GM19238 (cell line): ENCODE results near the gene RALBP1.
A peak's percentile ranks its signal among the peaks of the same experiment; 100 is the strongest.

Experiments
- DNase-seq: peaks from one replicate; pipeline ENCODE4 v3.0.0; 2011; ENCODE audit warnings: low spot score; ENCODE audit not compliant: insufficient read length

Gene RALBP1

DNA sequence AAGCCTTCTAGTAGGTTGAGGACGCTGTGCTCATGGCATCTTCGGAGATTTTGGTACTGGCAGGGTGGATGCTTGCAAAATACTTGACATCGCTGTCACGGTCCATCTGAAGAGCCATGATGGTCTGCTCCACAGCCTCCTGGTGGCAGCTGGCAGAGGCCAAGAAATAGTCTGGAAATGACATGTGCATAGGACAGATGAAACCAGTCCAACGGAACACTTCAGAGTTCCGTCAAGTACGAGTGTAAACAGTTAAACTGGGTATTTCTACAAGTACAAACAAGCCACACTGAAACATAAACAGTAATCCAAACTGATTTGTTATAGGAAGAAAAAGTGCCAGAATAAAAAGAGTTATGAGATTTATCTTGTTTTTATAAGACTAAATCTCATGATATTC lies 72.5 kb downstream of the RALBP1 start:
- no peak for DNase-seq

DNA sequence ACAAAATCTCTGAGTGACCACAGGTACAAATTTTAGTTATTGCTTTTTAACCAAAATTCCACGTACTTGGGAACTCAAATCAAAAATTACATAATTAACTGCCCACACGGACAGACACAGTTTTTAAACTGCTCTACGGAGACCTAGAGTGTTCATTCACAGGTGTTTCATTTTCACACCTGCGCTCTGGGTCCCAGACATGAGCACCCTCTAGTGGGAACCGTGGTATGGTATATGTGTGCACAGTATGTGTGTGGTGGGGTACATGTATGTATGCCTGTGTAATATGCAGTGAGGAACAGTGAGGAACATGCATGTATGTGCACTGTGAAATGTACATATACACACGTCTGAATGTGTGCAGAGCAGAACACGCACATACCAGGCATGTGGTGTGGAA lies 74.1 kb downstream of the RALBP1 start:
- DNase-seq, result no peak

DNA sequence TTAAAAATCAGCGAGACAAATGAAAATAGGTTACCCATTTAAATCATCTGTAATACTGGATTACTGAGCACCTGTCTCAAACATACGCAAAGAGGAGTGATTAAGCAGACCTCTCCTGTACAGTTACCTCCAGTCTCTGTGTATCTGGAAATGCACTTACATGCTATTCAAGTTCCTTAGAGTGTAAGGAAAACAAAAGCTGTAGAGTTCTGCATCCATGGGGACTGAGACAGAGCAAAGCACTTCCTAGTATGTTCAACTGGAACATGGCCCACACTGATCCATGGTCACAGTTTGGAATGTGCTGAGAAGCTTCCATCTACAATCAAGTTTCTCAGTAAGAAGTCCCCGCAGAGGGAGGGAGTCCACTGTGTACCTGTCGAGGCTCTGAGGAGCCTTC lies 75.1 kb downstream of the RALBP1 start:
- DNase-seq, result no peak

DNA sequence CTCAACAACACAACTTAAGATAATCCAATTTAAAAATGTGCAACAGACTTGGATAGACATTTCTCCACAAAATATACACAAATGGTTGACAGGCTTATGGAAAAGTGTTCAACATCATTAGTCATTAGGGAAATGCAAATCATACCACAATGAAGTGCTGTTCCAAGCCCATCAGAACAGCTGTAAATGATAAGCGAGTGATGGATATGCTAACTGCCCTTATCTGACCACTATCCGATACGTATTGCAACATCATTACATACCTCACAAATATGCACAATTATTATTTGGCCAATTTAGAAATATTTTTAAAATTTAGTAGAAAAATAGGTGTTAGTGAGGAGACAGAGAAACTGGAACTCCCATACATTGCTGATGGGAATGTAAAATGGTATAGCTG lies 76.9 kb downstream of the RALBP1 start:
- DNase-seq, result no peak

DNA sequence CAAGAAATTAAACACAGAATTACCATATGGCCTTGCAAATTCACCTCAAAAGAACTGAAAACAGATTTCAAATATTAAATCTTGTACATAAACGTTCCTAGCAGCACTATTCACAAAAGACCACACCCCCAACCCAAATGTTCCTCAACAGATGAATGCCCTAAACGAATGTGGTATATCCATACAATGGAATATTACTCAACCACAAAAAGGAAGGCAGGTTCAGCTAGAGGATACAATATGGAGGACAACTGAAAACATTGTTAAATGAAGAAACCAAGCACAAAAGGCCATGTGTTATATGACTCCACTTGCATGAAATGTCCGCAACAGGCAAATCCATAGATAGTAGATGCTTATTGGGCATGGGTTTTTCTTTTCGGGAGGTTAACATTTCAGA lies 77.3 kb downstream of the RALBP1 start:
- no peak for DNase-seq

DNA sequence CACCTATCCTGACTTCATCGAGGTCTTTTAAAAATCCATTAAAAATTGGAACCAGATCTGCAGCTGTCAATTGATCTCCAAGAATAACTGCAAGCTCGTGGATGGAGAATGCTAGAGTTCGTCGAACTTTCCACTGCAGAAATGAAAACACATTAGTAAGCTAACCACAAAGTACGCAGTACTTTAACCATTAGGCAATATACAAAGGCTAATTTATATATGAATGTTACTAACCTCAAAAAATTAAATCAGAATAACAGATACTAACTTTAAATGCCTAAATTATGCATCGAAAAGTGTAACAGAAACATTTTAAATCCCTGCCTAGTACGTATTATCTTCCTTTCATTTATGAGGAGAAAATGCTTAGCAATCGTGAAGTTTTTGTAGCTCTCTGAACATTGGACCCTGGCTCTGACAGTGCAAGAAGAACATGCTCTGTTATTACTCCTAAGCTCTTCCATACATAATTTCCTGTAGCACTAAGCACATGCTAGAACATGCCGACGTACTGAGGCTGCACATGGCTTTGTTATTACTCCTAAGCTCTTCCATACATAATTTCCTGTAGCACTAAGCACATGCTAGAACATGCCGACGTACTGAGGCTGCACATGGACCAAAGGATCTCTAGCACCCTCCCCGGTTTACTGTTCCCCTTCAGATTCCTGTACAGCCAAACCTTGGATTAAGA lies 82.1 kb downstream of the RALBP1 start:
- no peak for DNase-seq

DNA sequence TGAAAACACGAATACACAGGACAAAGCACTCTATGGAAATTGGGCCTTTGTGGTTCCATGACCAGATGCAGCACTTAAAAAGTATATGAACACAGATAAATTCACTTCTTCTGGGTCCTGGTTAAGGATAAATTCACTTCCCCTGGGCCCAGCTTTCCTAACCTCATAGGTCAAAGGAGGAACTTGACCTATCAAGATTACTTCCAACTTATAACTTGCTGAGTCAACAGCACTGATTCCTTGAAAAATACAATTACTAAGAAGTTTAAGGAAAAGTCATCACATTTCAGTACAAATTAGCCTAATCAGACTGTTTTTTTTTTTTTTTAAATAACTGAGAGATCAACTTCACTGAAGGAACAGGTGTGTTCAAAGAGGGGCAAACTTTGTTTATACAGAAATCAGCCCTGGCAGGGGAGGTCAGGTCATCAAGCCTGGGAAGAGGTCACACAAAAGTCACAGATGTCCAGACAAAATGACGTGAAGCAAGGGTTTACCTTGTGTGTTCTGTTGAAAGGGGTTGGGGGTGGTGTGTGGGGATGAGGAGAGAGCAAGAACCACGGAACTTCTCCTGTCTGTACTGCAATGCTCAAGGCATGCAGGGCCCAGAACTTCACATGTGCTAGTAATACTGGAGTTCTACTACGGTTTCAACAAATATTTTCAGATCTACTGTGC lies 83.2 kb downstream of the RALBP1 start:
- DNase-seq, result no peak

DNA sequence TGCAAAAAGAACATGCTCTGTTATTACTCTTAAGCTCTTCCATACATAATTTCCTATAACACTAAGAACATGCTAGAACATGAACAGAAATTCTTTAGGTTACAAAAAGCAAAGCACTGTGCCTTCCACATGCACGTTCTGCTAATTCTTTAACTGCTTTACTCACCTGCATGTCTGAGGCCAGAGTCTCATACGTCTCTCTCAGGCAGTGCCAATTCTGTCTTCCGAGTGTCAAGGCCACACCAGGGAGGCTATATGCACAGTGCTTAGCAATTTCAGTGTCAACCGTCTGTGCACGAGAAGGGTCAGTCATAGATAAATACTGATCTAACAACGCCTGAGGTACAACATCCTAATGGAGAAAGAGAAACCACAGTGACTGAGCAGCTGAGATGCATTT lies 83.9 kb downstream of the RALBP1 start:
- no peak for DNase-seq

DNA sequence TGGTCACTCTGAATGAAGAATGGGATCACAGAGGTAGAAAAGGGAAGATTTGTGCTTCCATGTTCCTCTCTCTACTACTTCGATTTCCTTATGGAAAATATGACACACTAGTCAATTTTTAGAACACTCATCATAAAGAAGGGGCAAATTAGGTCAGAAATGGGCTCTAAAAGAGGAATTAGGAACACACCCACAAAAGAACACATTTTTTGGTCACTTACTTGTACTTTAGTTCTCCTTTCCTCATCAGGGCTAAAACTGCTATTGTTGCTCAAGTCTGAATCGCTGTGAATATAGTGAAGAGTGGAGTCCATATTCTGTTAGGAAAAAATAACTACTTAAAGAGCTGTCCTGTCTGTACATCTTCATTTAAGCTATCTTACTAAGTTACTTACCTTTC lies 86.4 kb downstream of the RALBP1 start:
- DNase-seq, result no peak

DNA sequence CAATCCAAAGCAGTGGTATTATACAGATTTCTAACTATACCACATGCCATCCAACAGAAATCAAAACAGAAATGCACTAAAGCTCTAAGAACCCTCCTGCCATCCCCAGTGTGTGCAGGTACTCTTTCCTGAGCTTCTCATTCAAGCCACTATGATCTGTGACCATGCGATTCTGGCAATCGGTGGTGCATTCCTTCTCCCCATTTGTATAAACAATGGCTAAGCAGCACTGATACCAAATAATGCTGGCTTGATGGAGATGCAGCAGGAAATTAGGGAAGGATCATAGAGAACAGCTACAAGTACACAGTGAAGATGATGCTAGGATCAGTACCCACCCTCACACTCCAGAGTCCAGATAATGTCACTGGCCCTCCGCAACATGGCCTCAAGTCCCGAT lies 87.3 kb downstream of the RALBP1 start:
- DNase-seq, result no peak

DNA sequence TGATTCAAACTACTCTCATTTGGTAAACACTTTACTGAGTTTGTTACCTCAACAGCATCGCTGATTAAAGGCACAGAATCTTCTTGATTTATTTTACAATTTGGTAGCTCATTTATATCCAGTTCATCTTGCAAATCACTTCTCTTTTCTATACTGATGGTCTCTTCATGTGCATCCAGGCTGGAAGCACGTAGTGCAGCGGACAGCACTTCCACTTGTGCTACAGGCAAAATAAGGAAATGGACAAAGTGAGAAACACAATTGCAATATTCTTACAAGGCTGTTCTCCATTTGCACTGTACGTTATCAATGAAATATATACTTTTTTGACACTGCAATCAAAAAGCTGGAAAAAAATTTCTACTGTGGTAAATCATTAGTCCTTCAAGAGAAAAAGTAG lies 88.0 kb downstream of the RALBP1 start:
- no peak for DNase-seq

DNA sequence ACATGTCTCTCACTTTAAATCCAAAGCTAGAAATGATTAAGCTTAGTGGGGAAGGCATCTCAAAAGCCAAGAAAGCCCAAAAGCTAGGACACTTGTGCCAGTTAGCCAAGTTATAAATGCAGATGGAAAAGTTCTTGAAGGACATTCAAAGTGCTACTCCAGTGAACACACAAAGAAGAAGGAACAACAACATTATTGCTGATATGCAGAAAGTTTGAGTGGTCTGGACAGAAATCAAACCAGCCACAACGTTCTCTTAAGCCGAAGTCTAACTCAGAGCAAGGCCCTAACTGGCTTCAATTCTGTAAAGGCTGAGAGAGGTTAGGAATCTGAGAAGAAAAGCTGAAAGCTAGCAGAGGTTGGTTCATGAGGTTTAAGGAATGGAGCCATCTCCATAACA lies 90.1 kb downstream of the RALBP1 start:
- no peak for DNase-seq

DNA sequence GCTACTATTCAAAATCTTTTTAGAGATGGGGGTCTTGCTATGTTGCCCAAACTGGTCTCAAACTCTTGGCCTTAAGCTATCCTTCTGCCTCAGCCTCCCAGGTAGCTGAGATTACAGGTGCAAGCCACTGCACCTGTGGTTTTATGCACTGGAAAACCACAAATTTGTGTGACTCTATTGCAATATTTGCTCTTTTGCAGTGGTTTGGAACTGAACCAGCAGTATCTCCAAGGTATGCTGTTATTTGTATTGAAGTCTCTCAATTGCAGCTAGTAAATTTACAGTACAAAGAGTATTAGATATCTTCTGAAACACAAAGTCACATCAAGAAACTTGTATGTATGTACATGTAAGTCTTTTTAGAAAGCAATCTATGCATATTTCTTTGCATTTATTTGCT lies 92.9 kb downstream of the RALBP1 start:
- DNase-seq, result no peak

DNA sequence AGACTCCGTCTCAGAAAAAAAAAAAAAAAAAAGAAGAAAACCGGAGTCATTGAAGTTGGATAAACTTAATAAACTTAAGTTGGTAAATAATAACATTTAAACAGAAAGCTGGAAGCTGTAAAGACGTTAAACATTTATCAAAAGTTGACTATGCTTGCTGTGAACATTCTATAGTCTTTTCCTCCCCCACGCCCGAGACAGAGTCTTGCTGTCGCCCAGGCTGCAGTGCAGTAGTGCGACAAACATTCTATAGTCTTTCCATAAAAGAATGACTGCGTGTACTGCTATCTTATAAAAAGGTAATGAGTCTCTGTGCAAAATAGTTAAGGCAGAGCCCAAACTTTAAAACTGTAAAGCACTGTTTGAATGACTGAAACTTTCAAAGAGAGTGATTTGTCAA lies 93.9 kb downstream of the RALBP1 start:
- DNase-seq, result no peak

DNA sequence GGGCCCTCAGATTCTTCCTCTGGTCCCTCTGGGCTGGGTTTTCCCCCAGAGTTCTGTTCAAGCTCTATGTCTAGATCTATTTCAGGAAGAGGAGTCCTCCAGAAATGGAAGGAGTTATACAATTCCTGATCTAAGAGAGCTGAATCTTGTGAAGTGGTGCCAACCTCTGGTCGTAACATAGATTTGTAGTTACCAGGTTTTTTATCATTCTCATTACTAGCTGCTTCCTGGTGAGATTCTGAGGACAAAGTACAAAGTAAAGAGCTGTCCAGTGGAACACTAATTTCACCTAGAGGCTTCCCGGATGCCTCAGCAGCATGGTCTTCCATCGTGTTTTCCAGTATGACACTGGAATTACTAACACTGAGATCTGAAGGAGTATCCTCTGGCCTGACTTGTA lies 94.9 kb downstream of the RALBP1 start:
- DNase-seq, result no peak

DNA sequence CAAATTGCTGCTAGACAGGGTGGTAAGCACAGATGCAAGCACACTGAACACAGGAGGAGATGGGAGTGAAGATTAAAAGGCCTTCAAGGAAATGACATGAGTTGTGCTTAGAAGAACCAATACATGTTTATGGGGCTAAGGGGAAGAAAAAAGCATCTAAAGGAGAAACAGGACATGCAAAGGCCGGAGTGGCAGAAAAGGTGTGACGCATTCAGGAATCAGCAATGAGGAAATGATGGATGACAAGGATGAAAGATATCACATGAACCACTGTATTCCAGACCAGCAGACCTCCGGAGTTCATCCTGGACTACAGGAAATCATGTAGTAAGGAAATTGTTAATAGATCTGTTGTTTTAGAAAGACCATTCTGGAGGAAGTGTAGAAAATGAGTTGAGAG lies 96.2 kb downstream of the RALBP1 start:
- no peak for DNase-seq

DNA sequence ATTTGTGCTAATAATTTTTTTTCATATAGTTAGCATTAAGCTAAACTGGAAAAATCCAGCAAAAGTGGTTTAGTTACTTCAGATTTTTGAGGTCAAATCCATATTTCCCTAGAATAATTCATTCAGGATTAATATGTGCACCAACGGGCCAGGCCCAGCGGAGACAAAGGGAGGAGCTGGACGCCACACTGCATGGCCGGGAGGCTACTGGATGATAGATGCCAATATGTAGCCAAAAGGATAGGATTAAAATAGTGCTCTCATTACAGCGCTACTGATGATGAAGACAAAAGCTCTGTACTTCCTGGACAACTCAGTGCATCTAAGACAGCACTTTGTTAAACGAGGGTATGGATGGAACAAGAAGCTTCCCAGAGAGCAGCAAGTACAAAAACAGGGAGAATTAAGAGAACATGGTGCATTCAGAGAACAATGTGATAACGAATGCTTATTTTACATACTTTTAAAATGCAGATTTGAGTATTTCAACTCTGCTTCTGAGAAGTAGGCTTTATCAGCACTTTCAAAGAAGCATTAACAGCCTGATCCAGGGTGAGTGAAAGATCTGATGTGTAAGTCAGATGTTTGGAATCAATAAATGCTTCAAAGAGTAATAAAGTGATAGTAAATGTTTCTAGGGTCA lies 99.3 kb downstream of the RALBP1 start:
- no peak for DNase-seq

DNA sequence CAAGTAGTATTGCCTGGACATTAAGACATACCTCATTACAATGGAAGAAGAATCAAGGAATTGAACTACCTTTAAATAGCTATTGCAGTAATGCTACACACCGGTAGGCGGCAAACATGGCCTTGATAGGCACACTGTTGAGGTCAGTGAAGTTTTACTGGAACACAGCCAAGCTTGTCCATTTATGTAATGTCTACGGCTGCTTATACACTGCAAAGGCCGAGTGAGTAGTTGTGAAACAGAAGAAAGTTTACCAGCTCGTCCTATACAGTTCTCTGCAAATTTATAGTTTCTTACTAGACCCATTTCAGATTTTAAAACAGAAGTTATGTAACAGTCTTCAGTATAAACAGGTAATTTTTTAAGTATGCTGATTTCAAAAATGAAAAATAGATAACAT lies 100.2 kb downstream of the RALBP1 start:
- DNase-seq, result peak; percentile 2

DNA sequence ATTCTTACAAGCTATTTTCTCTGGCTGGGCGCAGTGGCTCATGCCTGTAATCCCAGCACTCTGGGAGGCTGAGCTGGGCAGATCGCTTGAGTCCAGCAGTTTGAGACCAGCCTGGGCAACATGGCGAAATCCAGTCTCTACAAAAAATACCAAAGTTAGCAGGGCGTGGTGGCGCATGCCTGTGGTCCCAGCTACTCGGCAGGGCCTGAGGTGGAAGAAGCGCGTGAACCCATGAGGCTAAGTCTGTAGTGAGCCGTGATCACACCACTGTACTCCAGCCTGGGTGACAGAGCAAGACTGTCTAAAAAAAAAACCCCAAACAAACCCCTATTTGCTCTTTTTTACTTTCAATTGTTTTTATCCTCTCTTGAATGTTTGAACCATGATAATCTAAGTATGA lies 102.0 kb downstream of the RALBP1 start:
- no peak for DNase-seq

DNA sequence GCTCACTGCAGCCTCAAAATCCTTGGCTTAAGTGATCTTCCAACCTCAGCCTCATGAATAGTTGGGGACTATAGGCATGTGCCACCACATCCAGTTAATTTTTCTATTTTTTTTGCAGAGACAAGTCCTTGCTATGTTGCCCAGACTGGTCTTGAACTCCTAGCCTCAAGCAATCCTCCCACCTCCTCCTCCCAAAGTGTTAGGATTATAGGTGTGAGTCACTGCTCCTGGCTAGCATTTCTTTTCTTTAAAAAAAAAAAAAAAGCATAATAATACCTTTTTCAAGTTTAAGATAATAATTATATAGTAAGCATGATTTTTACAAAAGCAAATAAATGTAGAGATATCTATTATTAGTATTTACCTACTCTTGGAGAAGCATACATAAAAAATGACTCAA lies 103.0 kb downstream of the RALBP1 start:
- DNase-seq, result no peak

DNA sequence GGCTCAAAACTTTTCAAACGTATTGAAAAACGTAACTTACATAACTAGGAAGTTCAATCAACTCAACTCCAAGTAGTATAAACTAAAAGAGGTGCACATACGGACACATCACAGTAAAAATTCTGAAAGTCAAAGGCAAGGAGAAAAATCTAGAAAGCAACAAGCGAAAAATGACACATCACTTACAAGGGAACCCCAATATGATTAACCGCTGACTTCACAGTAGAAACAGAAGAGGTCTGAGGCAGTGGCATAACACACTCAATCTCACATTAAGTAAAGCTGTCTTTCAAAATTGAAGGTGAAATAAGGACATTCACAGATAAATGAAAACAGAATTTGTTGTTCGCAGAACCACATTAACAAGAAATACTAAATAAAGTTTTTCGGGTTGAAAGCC lies 106.4 kb downstream of the RALBP1 start:
- no peak for DNase-seq

DNA sequence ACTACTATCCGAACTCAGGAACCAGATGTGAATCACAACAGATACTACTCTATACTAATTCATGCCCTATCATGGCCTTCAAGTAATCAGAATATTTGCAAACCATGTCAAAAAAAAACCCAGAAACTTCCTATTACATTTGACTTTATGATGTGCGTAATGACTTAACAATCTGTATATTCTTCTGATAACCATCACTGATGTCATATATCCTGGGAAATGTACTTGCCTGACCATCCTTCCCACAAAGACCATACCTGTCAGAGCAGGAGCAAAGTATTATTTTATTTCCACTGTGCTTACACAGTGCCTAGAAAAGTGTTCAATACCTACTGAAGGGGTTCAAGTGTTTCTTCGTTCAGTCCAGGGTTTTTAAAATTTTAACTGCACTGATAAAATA lies 111.5 kb downstream of the RALBP1 start:
- DNase-seq, result no peak
